ENCODE results near the gene C5orf63. TPM values are rescaled to one million over a fixed set of nuclear protein-coding genes. Genes with fewer than 3 reads are reported as not detected.

Gene C5orf63
- total RNA-seq, 1 donor = 4.0 TPM

GRCh38 chr5:127086589-127086988 is 13.3 kb upstream of the C5orf63 start:
- H3K4me3 ChIP-seq (ENCODE audit: low read depth, low read length) = no peak overlapping the region
- DNase-seq (ENCODE audit: low read depth) = no peak
- no peak for TF ChIP-seq CTCF (IDR thresholded peaks at IDR 0.05; ENCODE audit: insufficient read depth, low read length)

- TF ChIP-seq CTCF (IDR thresholded peaks at IDR 0.05; ENCODE audit: insufficient read depth, low read length) = no peak
- DNase-seq (ENCODE audit: low read depth) = no peak
- H3K4me3 ChIP-seq (ENCODE audit: low read depth, low read length) = no peak overlapping the region
Observed at GRCh38 chr5:127085796-127086195, 12.5 kb upstream of the C5orf63 start.

GRCh38 chr5:127085371-127085770 is 12.1 kb upstream of the C5orf63 start:
- no peak for DNase-seq (ENCODE audit: low read depth)
- no peak for TF ChIP-seq CTCF (IDR thresholded peaks at IDR 0.05; ENCODE audit: insufficient read depth, low read length)
- no peak overlapping the region for H3K4me3 ChIP-seq (ENCODE audit: low read depth, low read length)

- TF ChIP-seq CTCF (IDR thresholded peaks at IDR 0.05; ENCODE audit: insufficient read depth, low read length) = no peak
- no peak for DNase-seq (ENCODE audit: low read depth)
- H3K4me3 ChIP-seq (ENCODE audit: low read depth, low read length) = no peak overlapping the region
Observed at GRCh38 chr5:127084656-127085055, 11.4 kb upstream of the C5orf63 start.

- TF ChIP-seq CTCF (IDR thresholded peaks at IDR 0.05; ENCODE audit: insufficient read depth, low read length) = no peak
- no peak for DNase-seq (ENCODE audit: low read depth)
- H3K4me3 ChIP-seq (ENCODE audit: low read depth, low read length) = no peak overlapping the region
Observed at GRCh38 chr5:127083711-127084110, 10.4 kb upstream of the C5orf63 start.

GRCh38 chr5:127079994-127080491 is 6.7 kb upstream of the C5orf63 start:
- TF ChIP-seq CTCF (IDR thresholded peaks at IDR 0.05; ENCODE audit: insufficient read depth, low read length) = no peak
- no peak for DNase-seq (ENCODE audit: low read depth)
- H3K4me3 ChIP-seq (ENCODE audit: low read depth, low read length) = no peak overlapping the region

- no peak overlapping the region for H3K4me3 ChIP-seq (ENCODE audit: low read depth, low read length)
- no peak for DNase-seq (ENCODE audit: low read depth)
- TF ChIP-seq CTCF (IDR thresholded peaks at IDR 0.05; ENCODE audit: insufficient read depth, low read length) = no peak
Observed at GRCh38 chr5:127077366-127077765, 4.1 kb upstream of the C5orf63 start.

Data from fibroblast of the aortic adventitia (primary cell).